Kasumi-1 (cell line): ENCODE data around the gene RPS15.
"Not testable (repeated sequence)": the region's sequence is repeated elsewhere in the genome, so short reads cannot be mapped to it uniquely, and the experiment has no call there.

Experiments used
- DNase-seq, 2 experiments: peaks; one replicate each; lab custom pipeline; 2025; lab: John Stamatoyannopoulos, UW

RPS15 gene

GRCh38 chr19:1420085-1420484 is 18.1 kb upstream of the RPS15 start:
- not testable (repeated sequence) for DNase-seq

- no peak for DNase-seq
Measured at GRCh38 chr19:1420590-1420989, 17.6 kb upstream of the RPS15 start.

GRCh38 chr19:1421218-1421957 is 16.8 kb upstream of the RPS15 start:
- no peak for DNase-seq

- no peak for DNase-seq
Measured at GRCh38 chr19:1421958-1422305, 16.3 kb upstream of the RPS15 start.

- no peak for DNase-seq
Measured at GRCh38 chr19:1422360-1422759, 15.8 kb upstream of the RPS15 start.

- DNase-seq: no peak
Measured at GRCh38 chr19:1422943-1423342, 15.3 kb upstream of the RPS15 start.

GRCh38 chr19:1423436-1424191 is 14.6 kb upstream of the RPS15 start:
- no peak for DNase-seq

GRCh38 chr19:1424192-1424955 is 13.8 kb upstream of the RPS15 start:
- no peak for DNase-seq

- DNase-seq: no peak
Measured at GRCh38 chr19:1425102-1425837, 12.9 kb upstream of the RPS15 start.

GRCh38 chr19:1425902-1426301 is 12.3 kb upstream of the RPS15 start:
- no peak for DNase-seq

GRCh38 chr19:1426736-1427135 is 11.5 kb upstream of the RPS15 start:
- DNase-seq: no peak

- no peak for DNase-seq
Measured at GRCh38 chr19:1427221-1427920, 10.8 kb upstream of the RPS15 start.

GRCh38 chr19:1428738-1429391 is 9.3 kb upstream of the RPS15 start:
- no peak for DNase-seq

- DNase-seq: no peak
Measured at GRCh38 chr19:1429750-1430149, 8.4 kb upstream of the RPS15 start.

GRCh38 chr19:1430246-1430645 is 8.0 kb upstream of the RPS15 start:
- no peak for DNase-seq

GRCh38 chr19:1431759-1432506 is 6.3 kb upstream of the RPS15 start:
- DNase-seq: no peak

- DNase-seq: no peak
Measured at GRCh38 chr19:1432507-1432887, 5.7 kb upstream of the RPS15 start.

- DNase-seq: no peak
Measured at GRCh38 chr19:1433119-1434039, 4.8 kb upstream of the RPS15 start.

GRCh38 chr19:1434040-1434366 is 4.2 kb upstream of the RPS15 start:
- no peak for DNase-seq
